Measurements from ENCODE around the gene CBARP. TPM values are rescaled to one million over a fixed set of nuclear protein-coding genes. Genes with fewer than 3 reads are reported as not detected.
A peak's percentile ranks its signal among the peaks of the same experiment; 100 is the strongest.

The CBARP gene
- total and polyA plus RNA-seq, 9 of the 15 experiments (the other 6 are each of a cell fraction or from before 2014, with no cell fraction given) = 0.03 to 8.9 (median 1.2) TPM; not detected in 1

GRCh38 chr19:1269478-1270212, 31.8 kb upstream of the CBARP start (continued):
- TF ChIP-seq CC2D1A (IDR thresholded peaks at IDR 0.05) (no peak), NFXL1 (CRISPR knock-in tag; IDR thresholded peaks at IDR 0.05) (0 out of 2 replicates have a peak, but pooled peaks have one; percentile 24), CBX1 (IDR thresholded peaks at IDR 0.05; ENCODE audit: low read depth) (no peak; the same call in 1 of the 2 replicates), KDM4B (IDR thresholded peaks at IDR 0.05; ENCODE audit: borderline replicate concordance in 2 of 2, low read depth in 1 of 2) (no peak; a peak in 2 of 4 replicates), U2AF2 (optimal IDR thresholded peaks at IDR 0.05; ENCODE audit: low read depth, low read length) (no peak), HNRNPL (IDR thresholded peaks at IDR 0.05; ENCODE audit: low read depth, low read length) (peak; percentile 60), ZFP30 (CRISPR knock-in tag; IDR thresholded peaks at IDR 0.05; ENCODE audit: borderline replicate concordance) (no peak), POLR2G (IDR thresholded peaks at IDR 0.05; ENCODE audit: low read depth, low read length) (peak; percentile 99)

GRCh38 chr19:1269065-1269477, 31.3 kb upstream of the CBARP start, which contains the start of gene CIRBP:
TSS of gene CIRBP (plus strand) at chr19:1269332. CDS start at chr19:1270934, 1,602 bp downstream.
- no TSS peak for BruUV-seq (replicated peaks)
- H3K27ac ChIP-seq (ENCODE audit: extremely low read depth, low read depth, low read length) = peak within 1 kb of the TSS; percentile 92
- peaks cover 44% of the 10 kb centered on the region for H3K36me3 ChIP-seq (ENCODE audit: control insufficient read depth, insufficient read depth, low read length)
- WGBS (ENCODE audit: insufficient coverage, low coverage, missing lambda C conversion rate) = under 1% methylated on average over 39 of the region's 50 CpGs
- peak within 1 kb of the TSS; percentile 90 to 99 for H3K9ac ChIP-seq (ENCODE audit: insufficient read depth in 1 of 2, low read depth in 2 of 2, low read length in 2 of 2)
- intact Hi-C loops (cut with micrococcal nuclease) (loop anchor here (1.0 kb wide), 2 partner anchors 21 to 224 kb away; partner anchors contain the start of gene MIDN), in situ Hi-C loops (cut with MboI) (no loop called here)
- FAIRE-seq = peak; percentile 91
- H3K79me2 ChIP-seq (ENCODE audit: control insufficient read depth, insufficient read depth, low read length) = peaks cover 52% of the 10 kb centered on the region
- H3K9me3 ChIP-seq (replicated peaks; ENCODE audit: control insufficient read depth, insufficient read depth, low read depth, low read length) = no peaks in the 10 kb centered on the region
- peaks cover 71 to 97% of the 10 kb centered on the region in 2 experiments for H3K4me1 ChIP-seq (replicated peaks in 1 of 2; ENCODE audit: control insufficient read depth in 2 of 2, insufficient read depth in 2 of 2, low read length in 2 of 2)
- peak; percentile 71 for ATAC-seq
- H3K4me2 ChIP-seq (ENCODE audit: insufficient read depth, low read length) = peak within 1 kb of the TSS; percentile 93
- H4K20me1 ChIP-seq (replicated peaks; ENCODE audit: control insufficient read depth, insufficient read depth, low read length) = peaks cover 26% of the 10 kb centered on the region
- peak within 1 kb of the TSS; percentile 69 for H2AFZ ChIP-seq (ENCODE audit: low read depth, low read length)
- no peaks in the 10 kb centered on the region for H3K9me1 ChIP-seq (ENCODE audit: control insufficient read depth, insufficient read depth, low read length)
- no peaks in the 10 kb centered on the region for H3K27me3 ChIP-seq (ENCODE audit: control insufficient read depth in 2 of 2, insufficient read depth in 2 of 2, low read length in 2 of 2)
- POLR2A ChIA-PET = interaction anchor here (0.6 to 3.0 kb wide), 76 partner anchors 9 to 589 kb away, joined by 3 to 90 read pairs (median 4); partner anchors contain the start of genes ATP5F1D, GPX4, MED16 and RNU6-9
- DNase-seq (ENCODE audit: extremely low read depth in 1 of 4, low spot score in 3 of 4) = peak; percentile 86 to 99 (median 92)
- CTCF ChIA-PET (ENCODE audit: low intra/inter-chr PET ratio) = interaction anchor here (3.3 kb wide), 1 partner anchor 25 kb away, joined by 51 read pairs; no protein-coding TSS in a partner anchor
- H3K4me3 ChIP-seq = peak within 1 kb of the TSS; percentile 68
- TF ChIP-seq PCBP2 (IDR thresholded peaks at IDR 0.05; ENCODE audit: low read depth, low read length, poor library complexity, severe bottlenecking) (no peak), RBM22 (IDR thresholded peaks at IDR 0.05; ENCODE audit: low read depth, low read length, poor library complexity, severe bottlenecking) (peak; percentile 94), ESRRA (IDR thresholded peaks at IDR 0.05; ENCODE audit: borderline replicate concordance, low read depth) (peak; percentile 28; the same call in 1 of the 2 replicates), RBM15 (IDR thresholded peaks at IDR 0.05; ENCODE audit: insufficient read depth, low read length) (no peak), TCF15 (CRISPR knock-in tag; IDR thresholded peaks at IDR 0.05) (0 out of 2 replicates have a peak, but pooled peaks have one; percentile 31), ZNF785 (CRISPR knock-in tag; IDR thresholded peaks at IDR 0.05) (no peak), MBD2 (IDR thresholded peaks at IDR 0.05; ENCODE audit: borderline replicate concordance, low read depth) (peak; percentile 86; the same call in 1 of the 2 replicates), UBTF (IDR thresholded peaks at IDR 0.05; ENCODE audit: borderline replicate concordance in 1 of 2, low read depth in 2 of 2, low read length in 2 of 2) (peak in 1 of 2 experiments; percentile 82; a peak in 1 of 4 replicates), GABPB1 (CRISPR knock-in tag; IDR thresholded peaks at IDR 0.05) (peak; percentile 57), NBN (IDR thresholded peaks at IDR 0.05; ENCODE audit: low read depth) (no peak)

Data from K562 (cell line).